HG02870 (cell line): ENCODE measurements around the gene LIPC.

Experiments used
- ATAC-seq: cut with Tn5 transposase; IDR thresholded peaks from one replicate; pipeline ENCODE4 v1.9.1; 2021; ENCODE audit warnings: mild to moderate bottlenecking, moderate library complexity; ENCODE audit not compliant: unreplicated experiment

LIPC gene

DNA sequence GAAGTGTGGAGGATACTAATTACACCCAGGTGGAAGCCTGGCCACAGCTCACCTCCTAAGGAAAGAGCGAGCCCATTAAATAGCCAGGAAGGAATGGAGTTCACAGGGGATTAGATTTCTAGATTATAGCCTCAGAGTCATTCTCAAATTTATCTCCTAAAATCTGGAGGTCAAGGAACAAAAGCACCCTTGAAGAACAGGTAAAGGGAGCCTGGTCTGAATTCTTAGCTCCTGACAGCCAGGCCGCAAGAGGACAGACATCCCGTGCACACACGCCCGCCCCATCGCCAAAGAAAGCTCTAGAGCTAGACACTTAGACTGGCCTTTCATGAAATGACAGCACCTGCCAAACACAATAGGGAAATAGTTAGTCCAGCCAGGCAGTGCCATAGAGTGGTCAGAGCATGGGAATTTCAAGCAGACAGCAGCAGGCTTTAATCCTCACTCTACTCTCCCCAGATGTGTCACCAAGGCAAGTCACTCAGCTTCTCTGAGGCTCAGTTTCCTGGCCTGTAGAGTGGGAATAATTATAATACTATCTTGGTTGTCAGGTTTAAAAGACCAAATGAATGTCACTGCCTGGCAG, 59.2 kb downstream of the LIPC start:
- ATAC-seq: no peak

DNA sequence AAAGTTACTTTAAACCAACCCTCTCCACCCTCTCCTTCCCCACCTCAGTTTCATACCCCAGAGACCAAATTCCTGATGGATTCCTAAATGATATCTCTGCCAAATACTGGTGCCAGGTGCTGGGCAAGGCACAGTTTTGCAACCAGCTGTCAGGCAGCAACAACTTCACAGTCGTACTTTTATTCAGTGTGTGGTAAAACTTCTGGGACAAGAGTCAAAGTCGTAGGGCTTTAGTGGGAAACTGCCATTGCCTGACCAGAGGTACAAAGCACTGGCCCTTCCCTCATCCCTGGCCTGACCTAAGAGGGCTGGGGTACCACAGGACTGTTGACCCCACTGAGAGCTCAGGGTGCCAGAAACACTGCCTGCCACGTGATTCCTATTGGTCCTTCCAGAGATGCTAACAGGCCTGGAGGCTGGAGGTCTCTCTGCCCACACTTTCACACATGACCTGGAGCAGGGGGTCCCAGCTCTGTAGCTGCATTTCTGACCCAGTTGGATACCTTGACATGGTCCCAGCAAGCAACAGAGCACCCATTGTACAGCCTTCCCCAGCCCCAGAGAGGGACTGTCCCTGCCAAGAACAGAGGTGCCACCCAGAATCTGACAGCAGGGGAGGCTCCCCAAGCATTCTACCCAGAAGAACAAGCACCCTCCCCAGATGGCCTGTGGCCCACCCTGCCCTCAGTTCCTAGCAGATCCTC, 59.9 kb downstream of the LIPC start:
- ATAC-seq: no peak

DNA sequence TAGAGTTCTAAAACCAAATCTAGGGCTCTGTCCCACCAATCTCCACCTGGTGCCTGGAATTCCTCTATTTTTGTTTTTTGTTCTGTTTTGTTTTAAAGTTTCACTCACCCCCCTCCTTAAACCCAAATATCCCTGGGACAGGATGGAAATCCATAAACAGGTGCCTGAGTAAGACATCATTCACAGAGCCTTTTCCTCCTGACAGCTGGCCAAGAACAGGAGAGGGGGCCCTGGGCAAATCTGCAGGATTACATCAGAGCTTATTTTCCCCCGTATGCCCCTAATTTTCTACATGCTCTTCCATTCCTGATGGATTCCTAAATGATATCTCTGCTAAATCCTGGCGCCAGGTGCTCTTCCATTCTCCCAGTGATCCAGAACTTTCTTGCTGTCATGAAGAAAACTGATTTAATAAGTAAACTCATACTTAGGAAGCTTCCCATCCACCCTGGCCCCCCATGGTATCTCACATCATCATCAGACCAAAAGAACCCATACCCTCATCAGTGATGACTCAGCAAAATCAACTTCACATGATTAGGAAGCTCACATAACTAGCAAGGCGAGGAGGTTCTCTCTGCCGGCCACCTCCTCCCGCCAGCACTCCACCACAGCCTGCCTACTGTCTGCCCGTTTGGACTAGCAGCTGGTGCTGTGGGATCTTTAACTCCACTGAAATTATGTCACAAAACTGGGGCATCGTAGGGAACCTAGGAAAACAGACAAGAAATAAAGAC, 61.0 kb downstream of the LIPC start:
- no peak for ATAC-seq

DNA sequence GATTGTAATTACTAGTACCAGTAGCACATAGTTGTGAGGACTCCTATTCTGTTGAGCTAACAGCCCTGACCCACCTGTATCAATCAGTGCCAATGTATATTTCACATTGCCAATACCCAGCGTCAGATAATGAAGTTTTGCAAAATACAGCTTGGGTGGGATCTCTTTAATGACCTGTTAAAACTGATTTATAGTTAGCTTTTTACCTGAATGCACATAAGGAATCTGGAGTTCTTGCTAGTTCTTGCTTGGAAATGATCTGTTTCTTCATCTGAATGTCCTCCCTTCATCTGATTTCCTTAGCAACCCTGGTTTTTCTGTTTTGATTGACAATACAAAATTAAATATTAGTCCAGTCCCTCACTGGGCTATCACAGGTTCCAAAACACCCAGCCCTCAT, 62.8 kb downstream of the LIPC start:
- no peak for ATAC-seq

DNA sequence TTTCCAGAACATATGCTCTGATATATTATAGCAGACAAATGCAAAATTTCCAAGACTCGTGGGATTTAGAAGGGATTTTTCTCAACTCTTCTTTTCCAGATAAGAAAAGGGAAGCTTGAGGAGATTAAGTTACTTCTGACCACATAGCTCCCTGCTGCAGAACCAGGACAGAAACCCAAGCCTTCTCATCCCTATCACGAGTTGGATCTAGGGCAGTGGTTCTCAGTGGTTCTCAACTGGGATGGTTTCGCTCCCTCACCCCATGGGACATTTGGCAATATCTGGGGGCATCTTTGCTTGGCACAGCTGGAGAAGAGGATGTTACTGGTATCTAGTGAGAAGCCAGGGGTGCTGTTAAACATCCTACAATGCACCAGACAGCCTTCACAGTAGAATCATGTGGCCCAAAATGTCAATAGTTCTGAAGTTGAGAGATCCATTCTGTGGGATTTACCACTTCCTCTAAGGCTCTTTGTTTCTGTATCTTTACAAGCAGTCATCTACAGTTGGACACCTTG, 64.2 kb downstream of the LIPC start:
- ATAC-seq: no peak

DNA sequence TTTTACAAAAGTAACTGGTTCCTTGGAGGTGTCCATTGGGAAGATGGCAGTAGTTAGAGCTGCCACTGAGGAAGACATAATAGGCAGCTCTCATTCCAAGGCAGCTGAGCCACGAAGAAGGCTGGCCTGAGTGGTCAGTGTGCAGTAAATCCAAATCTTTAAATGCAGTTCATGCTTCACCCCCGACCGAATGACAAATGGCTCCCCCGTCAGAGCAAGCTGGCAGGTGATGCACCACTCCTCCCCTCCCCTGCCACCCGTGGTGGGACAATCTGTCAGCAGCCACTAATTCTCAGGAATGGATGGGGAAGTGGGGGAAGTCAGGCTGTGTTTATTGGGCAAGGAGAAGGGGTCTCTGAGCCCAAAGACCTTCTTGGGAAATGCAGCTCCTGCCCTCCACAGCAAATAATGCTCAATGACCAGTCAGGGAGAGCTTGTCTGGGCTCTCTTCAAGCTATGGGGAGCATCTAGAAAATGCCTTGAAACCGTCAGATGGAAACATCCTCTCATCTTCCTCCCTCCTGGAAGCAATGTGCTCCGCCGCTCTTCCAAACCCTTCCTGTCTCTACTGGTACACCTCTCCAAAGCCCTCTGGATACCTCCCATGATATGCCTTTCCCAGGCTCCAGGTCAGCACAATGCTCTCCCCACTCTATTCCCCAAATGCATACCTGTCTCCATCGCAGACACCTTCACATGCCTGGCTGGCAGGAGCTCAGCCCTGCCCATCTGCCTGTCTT, 65.4 kb downstream of the LIPC start:
- no peak for ATAC-seq

DNA sequence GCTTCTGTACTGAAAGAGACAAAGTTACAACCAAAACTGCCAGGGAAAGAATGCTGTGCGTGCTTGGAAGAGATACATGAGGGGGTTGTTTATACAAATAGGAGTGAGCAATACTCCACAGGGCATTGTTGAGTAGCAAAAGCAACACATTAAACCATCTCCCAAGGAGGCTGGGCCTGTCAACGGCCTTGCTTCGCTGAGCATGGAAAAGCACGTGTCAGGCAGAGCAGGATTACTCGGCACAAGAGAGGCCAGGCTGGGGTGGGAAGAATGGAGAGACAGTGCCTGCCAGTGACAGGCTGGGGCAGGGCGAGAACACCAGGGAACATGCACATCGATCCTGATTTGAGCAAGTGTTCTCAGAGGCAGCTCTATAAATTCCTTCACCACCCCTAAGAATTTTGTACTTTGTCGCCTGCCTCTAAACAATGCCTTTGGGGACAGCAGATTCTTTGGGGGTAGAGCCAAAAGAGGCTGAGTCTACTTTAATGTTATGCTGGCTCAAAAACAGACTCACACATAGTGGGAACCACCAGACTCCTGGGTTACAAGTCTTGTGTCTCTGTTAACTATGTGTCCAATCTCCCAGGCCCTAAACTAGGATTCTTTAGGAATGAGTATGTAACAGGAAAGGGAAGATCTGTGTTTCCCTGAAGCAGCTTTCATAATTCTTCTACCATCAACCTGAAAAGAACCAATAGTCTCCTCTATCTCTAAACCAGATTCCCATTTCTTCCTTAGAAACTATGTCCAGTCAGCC, 67.2 kb downstream of the LIPC start:
- ATAC-seq: no peak

DNA sequence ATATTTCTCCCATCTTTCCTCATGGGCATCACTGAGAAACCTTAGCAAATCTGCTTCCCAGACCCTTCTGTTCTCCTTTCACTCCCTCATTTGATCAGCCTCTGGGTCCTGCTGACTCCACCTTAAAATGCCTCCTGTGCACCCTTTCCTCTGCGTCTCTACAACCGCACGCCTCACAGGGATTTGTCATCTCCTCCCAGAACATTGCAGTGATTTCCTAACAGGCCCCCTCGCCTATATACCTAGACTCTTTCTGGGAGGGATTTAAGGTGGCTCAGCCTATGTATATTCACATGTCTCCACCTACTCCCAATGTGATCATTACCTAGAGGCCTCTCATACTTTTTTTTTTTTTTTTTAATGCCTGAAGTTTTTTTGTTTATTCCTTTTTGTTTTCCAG, 69.2 kb downstream of the LIPC start:
- no peak for ATAC-seq

DNA sequence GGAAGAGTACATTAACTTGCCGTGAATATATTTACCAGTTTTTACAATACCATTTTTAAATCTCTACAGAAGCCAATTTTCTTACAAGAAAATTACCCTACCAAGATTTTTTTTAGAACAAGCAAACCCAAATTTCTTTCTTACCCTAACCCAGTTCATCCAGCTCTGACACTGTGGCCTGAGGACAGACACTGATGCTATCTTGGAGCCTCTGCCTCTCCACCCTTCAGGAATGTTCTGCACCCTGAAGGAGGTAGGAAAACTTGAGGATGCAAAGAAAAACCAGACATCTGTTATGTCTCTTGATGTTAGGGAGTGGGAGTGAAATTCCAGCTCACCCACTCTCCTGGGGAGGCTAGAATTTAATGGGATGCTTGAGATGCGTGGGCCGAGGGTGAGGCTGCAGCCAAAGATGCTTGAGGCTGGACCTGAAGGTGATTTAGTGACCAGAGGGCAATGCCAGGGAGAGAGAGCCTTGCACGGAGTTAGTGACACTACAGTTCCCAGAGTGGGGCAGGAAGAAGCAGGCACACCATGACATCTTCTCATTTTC, 69.9 kb downstream of the LIPC start:
- ATAC-seq: no peak

DNA sequence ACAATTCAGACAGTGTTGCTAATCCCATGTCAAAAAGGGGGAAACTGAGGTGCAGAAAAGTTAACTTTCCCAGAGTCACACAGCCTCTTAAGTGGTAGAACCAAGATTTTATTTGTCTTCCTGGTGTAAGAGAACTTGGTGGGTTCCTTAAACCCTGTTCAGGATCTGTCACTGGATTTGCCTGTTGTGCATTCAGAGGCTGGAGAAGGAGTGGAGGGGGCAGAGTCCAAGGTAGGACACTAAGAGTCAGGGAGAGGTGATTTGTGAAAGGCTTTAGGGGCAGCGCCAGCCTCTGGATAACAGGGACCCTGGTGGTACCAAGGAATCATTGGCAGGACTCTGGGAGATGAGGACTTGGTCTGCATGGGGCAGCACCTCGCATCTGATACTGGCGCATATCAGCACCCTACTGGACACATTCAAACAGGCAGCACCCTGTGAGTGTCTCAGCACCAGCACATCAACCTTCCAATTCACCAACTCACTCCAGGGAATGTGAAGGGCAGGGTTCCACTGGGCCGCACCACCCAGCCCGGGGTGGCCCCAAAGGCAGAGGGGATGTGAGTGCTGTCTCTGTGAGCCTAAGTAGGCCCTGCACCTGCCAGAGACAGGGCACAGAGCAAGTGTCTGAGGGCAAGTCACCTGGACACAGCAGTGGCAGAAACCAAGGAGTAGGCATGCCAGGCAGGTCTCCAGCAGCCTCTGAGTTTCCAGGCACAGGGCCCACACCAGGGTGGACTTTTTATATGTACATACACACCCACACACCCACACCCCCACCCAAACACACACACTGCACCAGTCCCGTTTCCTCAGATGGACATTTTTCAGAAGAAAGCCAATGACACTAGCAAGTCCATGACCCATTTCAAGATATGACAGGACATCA, 71.6 kb downstream of the LIPC start:
- no peak for ATAC-seq

DNA sequence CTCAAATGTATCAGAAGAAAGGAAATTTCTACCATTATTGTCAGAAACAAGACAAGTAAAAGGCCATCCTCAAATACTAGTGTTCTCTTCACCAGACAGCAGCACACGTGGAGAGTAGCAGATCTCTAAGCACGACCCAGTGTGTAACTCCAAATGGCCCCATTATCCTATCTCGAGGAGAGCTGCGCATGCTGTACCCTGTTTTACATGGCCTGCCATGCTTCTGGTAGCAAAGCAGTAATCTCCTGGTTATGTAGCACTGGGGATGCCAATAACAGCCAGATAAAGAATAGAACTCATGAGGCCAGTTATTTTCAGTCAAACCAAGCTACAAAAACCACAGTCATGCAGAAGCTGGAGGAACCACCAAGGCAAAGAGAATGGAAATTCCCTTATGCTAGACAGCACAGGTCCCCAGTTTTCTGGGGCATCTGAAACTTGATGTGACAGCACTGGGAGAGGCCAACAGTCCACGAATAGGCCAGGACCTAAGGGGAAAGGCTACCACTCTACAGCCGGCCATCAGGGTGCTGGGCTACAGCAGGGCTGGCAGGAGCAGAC, 73.0 kb downstream of the LIPC start:
- ATAC-seq: no peak

DNA sequence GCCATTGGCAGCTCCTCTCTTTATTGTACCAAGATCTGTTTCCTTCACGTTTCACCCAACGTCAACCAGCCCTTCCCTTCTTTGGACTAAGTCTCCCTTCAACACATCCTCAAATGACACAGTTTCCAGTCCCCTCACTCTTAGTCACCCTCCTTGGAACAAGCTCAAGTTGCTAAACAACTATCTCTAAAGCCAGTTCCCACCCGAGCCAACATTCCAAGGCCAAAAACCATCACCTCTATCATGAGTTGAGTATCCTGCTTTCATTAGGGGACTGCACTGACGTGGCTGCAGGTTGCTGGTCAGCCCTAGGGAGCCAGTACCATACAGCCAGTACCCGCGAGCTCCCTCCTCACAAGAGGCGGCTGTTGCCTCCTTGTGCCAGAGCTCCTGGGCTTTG, 73.8 kb downstream of the LIPC start:
- no peak for ATAC-seq

DNA sequence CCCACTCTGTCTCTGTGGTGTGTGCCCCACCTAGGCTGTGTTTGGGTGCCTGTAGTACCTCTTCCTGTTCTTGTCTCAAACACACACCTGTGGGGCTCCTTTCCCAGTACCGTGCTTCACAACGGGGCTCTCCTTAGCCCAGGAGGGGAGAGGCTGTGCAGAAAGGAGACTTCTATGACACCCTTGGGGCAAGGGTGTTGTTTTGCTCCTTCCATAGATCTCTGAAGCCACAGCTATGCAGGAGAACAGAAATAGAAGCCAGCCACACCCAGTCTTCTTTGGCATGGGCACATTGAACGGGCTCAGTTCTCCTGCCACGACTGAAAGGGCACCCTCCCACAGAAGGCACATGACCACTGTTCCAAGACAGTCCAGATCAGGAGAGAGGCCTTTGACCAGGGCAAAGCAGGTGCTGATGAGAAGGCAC, 74.3 kb downstream of the LIPC start:
- ATAC-seq: no peak

DNA sequence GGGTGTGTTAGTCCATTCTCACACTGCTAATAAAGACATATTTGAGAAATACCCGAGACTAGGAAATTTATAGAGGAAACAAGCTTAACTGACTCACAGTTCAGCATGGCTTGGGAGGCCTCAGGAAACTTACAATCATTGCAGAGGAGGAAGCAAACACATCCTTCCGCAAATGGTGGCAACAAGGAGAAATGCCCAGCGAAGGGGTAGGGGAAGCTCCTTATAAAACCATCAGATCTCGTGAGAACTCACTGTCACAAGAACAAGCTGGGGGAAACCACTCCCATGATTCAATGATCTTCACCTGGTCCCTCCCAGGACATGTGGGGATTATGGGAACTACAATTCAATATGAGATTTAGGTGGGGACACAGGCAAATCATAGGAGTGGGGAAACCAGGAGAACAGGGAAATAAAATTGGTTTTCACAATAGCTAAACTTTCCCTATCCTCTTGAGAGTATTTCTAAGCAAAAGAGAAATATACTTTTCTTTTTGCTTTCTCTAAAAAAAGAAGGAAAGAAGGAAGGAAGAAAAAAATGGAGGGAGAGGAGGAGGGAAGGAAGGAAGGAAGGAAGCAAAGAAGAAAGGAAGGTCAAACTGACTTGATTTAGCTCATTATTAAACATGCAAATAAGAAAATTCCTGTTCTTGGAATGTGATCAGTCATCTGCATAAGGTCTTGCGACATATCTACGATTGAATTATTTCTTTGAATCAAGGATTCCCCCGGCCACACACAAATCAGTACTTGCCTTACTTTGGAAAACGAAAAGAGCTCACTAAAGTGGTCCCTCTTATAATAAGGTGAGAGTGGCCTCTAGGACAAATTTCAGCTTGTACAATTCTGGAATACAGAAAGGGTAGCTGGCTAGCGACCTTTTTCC, 75.2 kb downstream of the LIPC start:
- ATAC-seq: no peak

DNA sequence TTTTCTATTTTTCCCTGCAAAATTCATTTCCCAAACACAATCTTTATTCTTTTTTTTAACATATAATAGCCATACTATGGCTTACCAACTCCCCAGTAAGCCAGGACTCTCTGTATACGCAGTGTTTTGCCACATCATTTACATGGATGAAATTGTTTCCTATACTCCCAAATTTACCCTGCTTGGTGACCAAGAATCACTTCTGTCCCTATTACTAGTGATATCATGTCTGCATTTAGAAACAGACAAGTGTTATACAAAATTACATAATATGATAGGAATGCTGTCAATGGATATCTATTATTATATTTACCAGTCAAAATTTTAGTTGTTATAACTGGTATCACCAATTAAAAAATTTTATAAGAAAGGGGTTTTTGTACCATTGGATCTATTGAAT, 77.8 kb downstream of the LIPC start:
- no peak for ATAC-seq

DNA sequence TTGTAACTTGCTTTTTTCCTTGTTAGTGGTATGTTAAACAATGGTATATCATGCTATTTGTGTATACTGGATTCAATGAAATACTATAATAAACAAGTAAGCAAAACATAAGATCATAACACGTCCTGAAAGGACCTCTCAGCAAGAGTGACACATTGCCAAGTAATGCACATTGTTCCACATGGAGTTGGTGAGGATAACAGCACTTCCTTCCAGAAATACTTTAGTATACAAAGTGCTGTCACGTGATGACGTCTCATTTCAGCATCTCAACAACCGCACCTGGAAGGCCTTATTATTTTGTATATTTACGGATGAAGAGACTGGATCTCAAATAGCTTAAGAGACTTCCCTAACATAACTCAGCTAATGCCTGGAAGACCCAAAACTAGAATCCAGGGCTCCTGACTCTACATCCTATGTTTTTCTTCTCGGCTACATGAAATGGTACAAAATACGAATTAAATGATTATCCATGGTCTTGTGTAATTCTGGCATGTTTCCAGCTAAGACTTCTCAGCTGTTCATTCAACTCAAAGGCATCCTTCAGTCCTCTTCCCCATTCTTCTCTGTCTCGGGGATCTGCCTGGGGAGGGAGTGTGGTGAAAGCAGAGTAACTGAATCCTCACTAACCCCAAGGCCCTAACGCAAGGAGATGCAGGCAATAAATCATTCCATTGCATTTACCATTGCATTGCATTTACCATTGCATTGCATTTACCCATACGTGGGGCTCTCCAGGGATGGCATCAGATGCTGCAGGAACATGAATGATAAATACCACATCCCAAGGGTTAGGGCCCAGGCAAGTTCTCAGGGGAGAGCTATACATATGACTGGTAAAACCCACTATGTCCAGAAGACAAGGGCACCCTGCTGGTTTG, 79.2 kb downstream of the LIPC start:
- no peak for ATAC-seq

DNA sequence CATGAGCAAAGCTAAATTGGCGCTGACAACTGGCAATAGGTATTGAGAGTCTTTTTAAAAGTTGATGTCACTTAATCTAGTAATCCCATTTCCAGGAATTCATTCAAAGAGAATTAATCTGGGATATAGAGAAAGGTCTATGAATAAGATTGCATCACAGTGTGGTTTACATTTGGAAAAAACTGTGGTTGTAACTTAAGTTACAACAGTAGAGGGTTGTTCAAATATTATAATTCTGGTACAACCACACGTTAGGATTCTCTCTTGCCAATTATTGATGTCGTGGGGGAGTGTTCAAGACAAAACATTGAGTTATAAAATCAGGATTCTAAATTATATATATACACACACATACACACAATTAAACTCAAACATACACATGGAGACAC, 79.8 kb downstream of the LIPC start:
- ATAC-seq: no peak
